ENCODE results near the gene URI1.
"Not testable (repeated sequence)": the region's sequence is repeated elsewhere in the genome, so short reads cannot be mapped to it uniquely, and the experiment has no call there.

The URI1 gene

GRCh38 chr19:29941828-29942403, at the start of gene URI1:
Gene URI1, plus strand, starts transcription at chr19:29942239. Its CDS starts 309 bp downstream, at chr19:29942548.
- peak; percentile 50 for DNase-seq

GRCh38 chr19:29893606-29894284, 48.3 kb upstream of the URI1 start:
- peak; percentile 6 for DNase-seq

- no peak for DNase-seq
Measured at GRCh38 chr19:29896802-29897201, 45.2 kb upstream of the URI1 start.

- DNase-seq = no peak
Measured at GRCh38 chr19:29897466-29897865, 44.6 kb upstream of the URI1 start.

- no peak for DNase-seq
Measured at GRCh38 chr19:29904017-29904416, 38.0 kb upstream of the URI1 start.

- no peak for DNase-seq
Measured at GRCh38 chr19:29908963-29909944, 32.8 kb upstream of the URI1 start.

GRCh38 chr19:29914933-29915332, 27.1 kb upstream of the URI1 start:
- no peak for DNase-seq

- not testable (repeated sequence) for DNase-seq
Measured at GRCh38 chr19:29915832-29916231, 26.2 kb upstream of the URI1 start.

GRCh38 chr19:29917911-29918310, 24.1 kb upstream of the URI1 start:
- no peak for DNase-seq

GRCh38 chr19:29918891-29919290, 23.1 kb upstream of the URI1 start:
- DNase-seq = no peak

- DNase-seq = no peak
Measured at GRCh38 chr19:29922972-29923371, 19.1 kb upstream of the URI1 start.

- DNase-seq = no peak
Measured at GRCh38 chr19:29923653-29924052, 18.4 kb upstream of the URI1 start.

- no peak for DNase-seq
Measured at GRCh38 chr19:29926031-29926430, 16.0 kb upstream of the URI1 start.

- DNase-seq = no peak
Measured at GRCh38 chr19:29926801-29927200, 15.2 kb upstream of the URI1 start.

GRCh38 chr19:29927944-29928625, 14.0 kb upstream of the URI1 start:
- no peak for DNase-seq

- no peak for DNase-seq
Measured at GRCh38 chr19:29928831-29929230, 13.2 kb upstream of the URI1 start.

- DNase-seq = no peak
Measured at GRCh38 chr19:29934257-29934656, 7.8 kb upstream of the URI1 start.

- no peak for DNase-seq
Measured at GRCh38 chr19:29934781-29935180, 7.3 kb upstream of the URI1 start.

GRCh38 chr19:29936409-29936808, 5.6 kb upstream of the URI1 start:
- DNase-seq = no peak

GRCh38 chr19:29939628-29940027, 2.4 kb upstream of the URI1 start:
- DNase-seq = no peak

GRCh38 chr19:29940971-29941585, 961 bp upstream of the URI1 start:
- no peak for DNase-seq

- DNase-seq = peak; percentile 15
Measured at GRCh38 chr19:29942404-29943261, 594 bp downstream of the URI1 start.

All from KG1 (cell line).